ENCODE results near the gene KCNN4. TPM values are rescaled to one million over a fixed set of nuclear protein-coding genes. Genes with fewer than 3 reads are reported as not detected.

Gene KCNN4
- total RNA-seq (ENCODE audit: low replicate concordance): 3.4 and 7.5 TPM in 2 replicates

GRCh38 chr19:43780706-43781525, at the start of gene KCNN4:
TSS of gene KCNN4 (minus strand) at chr19:43780973. CDS start at chr19:43780861, 112 bp downstream.

GRCh38 chr19:43826787-43827754, 46.3 kb upstream of the KCNN4 start, which contains the start of gene ZNF283:
TSS of gene ZNF283 (plus strand) at chr19:43827321. CDS start at chr19:43833505, 6,184 bp downstream.

GRCh38 chr19:43802216-43802951, 21.6 kb upstream of the KCNN4 start, which contains the start of gene LYPD5:
TSS of gene LYPD5 (minus strand) at chr19:43802447. CDS start at chr19:43802380, 67 bp downstream.

GRCh38 chr19:43754503-43755255, 26.1 kb downstream of the KCNN4 start, which contains the start of gene SMG9:
TSS of gene SMG9 (minus strand) at chr19:43754962. CDS start at chr19:43750741, 4,221 bp downstream.

Other genes starting within 250 kb of the KCNN4 start
- gene ZNF575, start 247.8 kb downstream of the KCNN4 start, total RNA-seq (ENCODE audit: low replicate concordance): 0.08 and 0.12 TPM in 2 replicates
- gene XRCC1, start 205.4 kb downstream of the KCNN4 start, total RNA-seq (ENCODE audit: low replicate concordance): 11.2 and 18.5 TPM in 2 replicates
- gene PINLYP, start 205.2 kb downstream of the KCNN4 start, total RNA-seq (ENCODE audit: low replicate concordance): 0.83 and 6.4 TPM in 2 replicates
- gene IRGQ, start 184.8 kb downstream of the KCNN4 start, total RNA-seq (ENCODE audit: low replicate concordance): 17.1 and 22.7 TPM in 2 replicates
- gene ZNF576, start 184.4 kb downstream of the KCNN4 start, total RNA-seq (ENCODE audit: low replicate concordance): 8.0 and 11.8 TPM in 2 replicates
- not detected in 2 replicates for gene SRRM5, start 168.9 kb downstream of the KCNN4 start, total RNA-seq (ENCODE audit: low replicate concordance)
- gene ZNF428, start 161.3 kb downstream of the KCNN4 start, total RNA-seq (ENCODE audit: low replicate concordance): 38.0 and 53.7 TPM in 2 replicates
- gene CADM4, start 141.1 kb downstream of the KCNN4 start, total RNA-seq (ENCODE audit: low replicate concordance): 1.7 and 3.4 TPM in 2 replicates
- gene PLAUR, start 110.8 kb downstream of the KCNN4 start, total RNA-seq (ENCODE audit: low replicate concordance): 38.0 and 43.1 TPM in 2 replicates
- not detected in 2 replicates for gene IRGC, start 64.9 kb downstream of the KCNN4 start, total RNA-seq (ENCODE audit: low replicate concordance)
- 8.7 and 9.1 TPM in 2 replicates for gene SMG9, start 26.0 kb downstream of the KCNN4 start, total RNA-seq (ENCODE audit: low replicate concordance)
- 0.68 and 1.2 TPM in 2 replicates for gene LYPD5, start 21.5 kb upstream of the KCNN4 start, total RNA-seq (ENCODE audit: low replicate concordance)
- gene ZNF283, start 46.3 kb upstream of the KCNN4 start, total RNA-seq (ENCODE audit: low replicate concordance): 5.5 and 11.3 TPM in 2 replicates
- gene ZNF404, start 103.0 kb upstream of the KCNN4 start, total RNA-seq (ENCODE audit: low replicate concordance): 2.6 TPM in 2 replicates
- 15.5 and 16.1 TPM in 2 replicates for gene ZNF45, start 154.3 kb upstream of the KCNN4 start, total RNA-seq (ENCODE audit: low replicate concordance)
- 6.3 and 8.4 TPM in 2 replicates for gene ZNF221, start 170.3 kb upstream of the KCNN4 start, total RNA-seq (ENCODE audit: low replicate concordance)
- gene ZNF155, start 203.2 kb upstream of the KCNN4 start, total RNA-seq (ENCODE audit: low replicate concordance): 7.0 and 9.8 TPM in 2 replicates
- 3.3 and 8.7 TPM in 2 replicates for gene ZNF230, start 222.0 kb upstream of the KCNN4 start, total RNA-seq (ENCODE audit: low replicate concordance)
- 4.3 and 8.9 TPM in 2 replicates for gene ZNF222, start 244.4 kb upstream of the KCNN4 start, total RNA-seq (ENCODE audit: low replicate concordance)

All from smooth muscle cell of the coronary artery (primary cell).